Measurements from ENCODE around the gene PARD3B.

Gene PARD3B

DNA sequence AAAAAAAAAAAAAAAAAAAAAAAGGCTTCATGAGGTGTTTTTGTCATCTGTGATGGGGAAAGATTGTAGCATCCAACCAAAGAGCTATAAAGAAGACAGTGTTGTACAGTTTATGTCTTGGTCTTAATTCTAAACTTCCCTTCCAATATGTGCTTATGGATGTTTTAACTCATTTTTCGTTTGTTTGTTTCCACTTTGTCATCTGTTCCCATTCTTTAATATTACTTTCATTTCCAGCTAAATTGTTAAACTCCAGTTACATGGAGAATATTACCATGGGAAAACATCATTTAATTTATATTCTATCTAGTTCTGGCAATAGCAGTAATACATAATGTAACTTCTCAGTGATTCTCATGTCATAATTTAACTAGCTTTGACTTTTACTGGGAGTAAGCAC lies 792.9 kb downstream of the PARD3B start:
- TF ChIP-seq, protein P1, sequence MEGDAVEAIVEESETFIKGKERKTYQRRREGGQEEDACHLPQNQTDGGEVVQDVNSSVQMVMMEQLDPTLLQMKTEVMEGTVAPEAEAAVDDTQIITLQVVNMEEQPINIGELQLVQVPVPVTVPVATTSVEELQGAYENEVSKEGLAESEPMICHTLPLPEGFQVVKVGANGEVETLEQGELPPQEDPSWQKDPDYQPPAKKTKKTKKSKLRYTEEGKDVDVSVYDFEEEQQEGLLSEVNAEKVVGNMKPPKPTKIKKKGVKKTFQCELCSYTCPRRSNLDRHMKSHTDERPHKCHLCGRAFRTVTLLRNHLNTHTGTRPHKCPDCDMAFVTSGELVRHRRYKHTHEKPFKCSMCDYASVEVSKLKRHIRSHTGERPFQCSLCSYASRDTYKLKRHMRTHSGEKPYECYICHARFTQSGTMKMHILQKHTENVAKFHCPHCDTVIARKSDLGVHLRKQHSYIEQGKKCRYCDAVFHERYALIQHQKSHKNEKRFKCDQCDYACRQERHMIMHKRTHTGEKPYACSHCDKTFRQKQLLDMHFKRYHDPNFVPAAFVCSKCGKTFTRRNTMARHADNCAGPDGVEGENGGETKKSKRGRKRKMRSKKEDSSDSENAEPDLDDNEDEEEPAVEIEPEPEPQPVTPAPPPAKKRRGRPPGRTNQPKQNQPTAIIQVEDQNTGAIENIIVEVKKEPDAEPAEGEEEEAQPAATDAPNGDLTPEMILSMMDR (conservative IDR thresholded peaks at IDR 0.05; ENCODE audit: low read depth) = no peak
- DNase-seq (ENCODE audit: low spot score) = no peak
- no peak overlapping the region for H3K27ac ChIP-seq
- ChIA-PET POLR2A (ENCODE audit: low non-redundant PET) (no interaction called here), CTCF (interaction anchor here (0.6 kb wide), 2 partner anchors 12 to 25 kb away, joined by 3 read pairs; no protein-coding TSS in a partner anchor)

DNA sequence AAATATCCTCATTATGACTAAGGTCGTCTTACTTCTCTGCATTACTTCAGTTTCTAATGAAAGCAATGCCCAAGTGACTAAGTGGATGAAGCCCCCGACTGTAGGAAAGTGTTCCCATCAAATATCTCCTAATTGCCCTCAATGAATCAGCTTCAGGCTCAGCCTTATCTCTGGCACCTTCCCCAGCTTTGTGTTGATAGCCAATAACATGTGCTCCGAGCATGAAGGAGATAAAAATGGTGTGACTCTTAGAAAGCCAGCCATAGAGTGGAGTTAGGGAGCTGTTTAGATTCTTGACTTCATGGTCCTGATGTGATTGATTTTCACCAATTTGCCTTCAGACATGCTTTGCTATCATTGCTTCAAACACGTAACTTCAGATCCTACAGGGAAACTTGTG lies 797.8 kb downstream of the PARD3B start:
- TF ChIP-seq, protein P1 (conservative IDR thresholded peaks at IDR 0.05; ENCODE audit: low read depth) = no peak
- CTCF ChIA-PET = no interaction called here

DNA sequence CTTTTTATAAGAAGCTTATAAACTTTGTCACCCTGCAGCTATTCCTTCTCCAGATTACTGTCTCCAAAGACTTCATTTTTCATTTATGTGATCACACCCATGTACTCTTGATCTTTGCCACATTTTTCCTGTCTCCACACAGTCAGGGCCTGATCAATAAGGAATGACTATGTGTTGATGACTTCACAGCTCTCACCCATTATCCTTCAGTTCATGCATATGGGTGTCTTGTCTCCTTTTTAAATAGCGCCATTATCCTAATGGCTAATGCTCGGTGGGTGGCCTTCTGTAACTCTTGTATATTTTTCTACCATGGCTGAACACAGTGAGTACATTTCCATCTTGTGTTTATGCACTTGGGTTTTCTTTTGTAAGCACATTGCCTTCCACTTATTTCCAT lies 801.4 kb downstream of the PARD3B start:
- ChIA-PET POLR2A (ENCODE audit: low non-redundant PET) (no interaction called here), CTCF (no interaction called here)

More for the DNA sequence above, 797.8 kb downstream of the PARD3B start:
- DNase-seq (ENCODE audit: low spot score) = no peak
- POLR2A ChIA-PET (ENCODE audit: low non-redundant PET) = no interaction called here
- H3K27ac ChIP-seq = no peak overlapping the region

DNA sequence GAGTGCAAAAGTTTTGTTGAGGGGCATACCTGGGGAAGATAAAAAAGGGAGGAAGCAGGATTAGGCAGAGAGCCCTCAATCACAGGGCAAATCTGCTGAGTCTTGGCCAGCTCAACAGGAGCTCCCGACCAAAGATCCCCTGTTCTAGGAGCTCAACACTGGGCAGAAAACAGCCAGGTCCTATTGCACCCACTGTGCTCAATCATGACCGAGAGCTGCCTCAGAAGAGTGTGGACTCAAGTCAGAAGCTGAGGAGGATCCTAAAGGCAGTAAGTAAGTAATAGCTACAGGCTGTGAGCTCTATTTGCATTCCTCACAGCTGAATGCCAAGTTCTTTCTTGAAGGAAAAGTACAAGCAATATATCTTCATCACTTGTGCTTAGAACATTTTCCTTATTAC lies 802.6 kb downstream of the PARD3B start:
- no peak overlapping the region for H3K27ac ChIP-seq
- DNase-seq (ENCODE audit: low spot score) = no peak
- TF ChIP-seq, protein P1 (conservative IDR thresholded peaks at IDR 0.05; ENCODE audit: low read depth) = no peak
- ChIA-PET POLR2A (ENCODE audit: low non-redundant PET) (no interaction called here), CTCF (interaction anchor here (0.6 kb wide), 1 partner anchor 589 kb away, joined by 5 read pairs; no protein-coding TSS in a partner anchor)

More for the DNA sequence above, 801.4 kb downstream of the PARD3B start:
- H3K27ac ChIP-seq = no peak overlapping the region
- TF ChIP-seq, protein P1 (conservative IDR thresholded peaks at IDR 0.05; ENCODE audit: low read depth) = no peak
- DNase-seq (ENCODE audit: low spot score) = no peak

DNA sequence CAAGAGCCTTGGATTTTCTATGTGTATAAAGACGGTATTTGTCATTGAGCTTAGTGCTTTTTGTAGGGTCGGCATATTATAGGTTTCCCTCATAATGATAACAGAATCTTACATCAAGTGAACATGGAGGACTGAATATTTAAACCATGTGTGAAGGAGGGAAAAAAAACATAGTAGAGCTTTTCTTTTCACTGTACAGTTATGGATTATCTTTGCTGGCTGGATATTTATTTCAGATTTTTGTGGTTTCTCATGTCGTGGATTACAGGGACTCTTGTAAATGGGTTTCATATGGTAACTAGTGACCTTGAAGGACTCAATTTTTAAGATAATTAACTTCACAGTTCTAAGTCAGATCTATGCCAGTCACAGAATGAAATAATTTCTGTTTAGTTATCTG lies 806.8 kb downstream of the PARD3B start:
- no peak for DNase-seq (ENCODE audit: low spot score)
- POLR2A ChIA-PET (ENCODE audit: low non-redundant PET) = no interaction called here
- TF ChIP-seq, protein P1 (conservative IDR thresholded peaks at IDR 0.05; ENCODE audit: low read depth) = no peak
- CTCF ChIA-PET = no interaction called here
- no peak overlapping the region for H3K27ac ChIP-seq

DNA sequence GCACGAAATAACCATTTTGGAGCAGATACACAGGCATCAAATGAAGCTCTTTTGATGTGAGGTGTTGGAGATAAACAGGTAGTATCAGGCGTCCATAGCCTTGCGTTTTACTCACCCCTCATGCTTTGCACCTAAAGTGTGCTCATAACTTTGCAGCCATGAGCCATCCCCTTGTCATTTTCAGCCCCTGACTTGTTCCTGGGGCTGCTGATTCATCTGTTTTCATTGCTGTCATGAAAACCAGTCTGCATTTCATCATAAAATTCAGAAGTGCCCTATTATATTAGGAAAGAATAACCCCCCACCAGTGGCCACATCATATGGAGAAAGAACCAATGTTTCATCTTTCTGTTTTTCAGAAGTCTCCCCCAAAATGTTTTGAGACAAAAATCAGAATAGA lies 807.3 kb downstream of the PARD3B start:
- DNase-seq (ENCODE audit: low spot score) = peak; percentile 23
- ChIA-PET CTCF (no interaction called here), POLR2A (ENCODE audit: low non-redundant PET) (no interaction called here)
- no peak overlapping the region for H3K27ac ChIP-seq
- TF ChIP-seq, protein P1 (conservative IDR thresholded peaks at IDR 0.05; ENCODE audit: low read depth) = no peak

DNA sequence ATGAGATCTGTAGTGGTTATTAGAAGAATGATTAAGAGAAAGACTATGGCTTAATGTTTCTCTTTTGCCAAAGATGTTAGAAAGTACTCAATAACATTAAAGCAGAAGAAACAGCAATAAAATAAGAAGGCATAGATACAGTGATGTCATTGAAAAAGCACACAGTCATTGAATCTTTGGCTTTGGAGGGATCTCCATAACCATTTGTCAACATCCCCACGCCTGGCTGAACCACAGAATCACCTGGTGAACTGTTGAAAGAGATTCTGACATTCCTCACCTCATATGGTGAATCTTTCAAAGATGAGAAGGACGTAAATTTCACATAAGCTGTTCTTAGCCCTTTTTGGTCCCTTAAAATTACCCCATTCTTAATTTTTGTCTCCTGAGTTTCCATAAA lies 812.5 kb downstream of the PARD3B start:
- TF ChIP-seq, protein P1 (conservative IDR thresholded peaks at IDR 0.05; ENCODE audit: low read depth) = no peak
- H3K27ac ChIP-seq = no peak overlapping the region
- CTCF ChIA-PET = interaction anchor here (0.6 kb wide), 1 partner anchor 14 kb away, joined by 5 read pairs; no protein-coding TSS in a partner anchor
- POLR2A ChIA-PET (ENCODE audit: low non-redundant PET) = no interaction called here
- DNase-seq (ENCODE audit: low spot score) = no peak

All from RWPE1 (cell line).